ENCODE measurements around the gene PRKG1. TPM values are rescaled to one million over a fixed set of nuclear protein-coding genes. Genes with fewer than 3 reads are reported as not detected.

The PRKG1 gene
- total and polyA plus RNA-seq, 2 of the 8 experiments (the other 6 are each of a cell fraction or from before 2014, with no cell fraction given) = 4.2 to 15.2 TPM

DNA sequence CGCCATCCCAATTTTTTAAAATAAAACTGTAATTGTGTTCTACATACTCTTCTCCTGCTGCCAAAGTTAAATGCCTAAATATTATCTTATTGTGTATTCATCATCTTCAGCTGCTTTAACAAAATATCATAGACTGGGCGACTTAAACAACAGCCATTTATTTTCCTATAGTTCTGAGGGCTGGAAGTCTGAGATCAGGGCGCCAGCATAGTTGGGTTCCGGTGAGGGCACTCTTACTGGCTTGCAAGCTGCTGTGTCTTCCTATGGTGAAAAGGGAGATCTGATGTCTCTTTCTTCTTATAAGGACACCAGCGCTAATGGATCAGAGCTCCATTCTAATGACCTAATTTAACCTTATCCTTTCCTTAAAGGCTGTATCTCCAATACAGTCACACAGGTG, 594.8 kb downstream of the PRKG1 start:
- DNase-seq (ENCODE audit: low read depth in 1 of 2, low spot score in 2 of 2) = no peak
- Histone ChIP-seq H2BK12ac (ENCODE audit: low read depth, low read length) (no peak overlapping the region), H3K4me3 (ENCODE audit: extremely low read depth in 1 of 4, insufficient read depth in 2 of 4, low read depth in 3 of 4, low read length in 4 of 4) (no peak overlapping the region), H3K18ac (ENCODE audit: extremely low read depth, low read length) (no peak overlapping the region), H3K79me2 (ENCODE audit: control insufficient read depth in 1 of 2, insufficient read depth in 2 of 2, low read length in 2 of 2) (no peaks in the 10 kb centered on the region), H3K4ac (replicated peaks; ENCODE audit: insufficient read length, low read depth, low read length) (no peak overlapping the region), H2AFZ (ENCODE audit: low read length) (no peak overlapping the region), H3K4me2 (ENCODE audit: insufficient read depth in 1 of 2, low read depth in 2 of 2, low read length in 2 of 2) (no peak overlapping the region), H3K9me3 (ENCODE audit: insufficient read depth in 2 of 2, low read depth in 1 of 2, low read length in 1 of 2) (no peaks in the 10 kb centered on the region), H2BK120ac (replicated peaks; ENCODE audit: low read depth, low read length) (no peak overlapping the region), H4K91ac (replicated peaks; ENCODE audit: insufficient read length, low read length) (no peak overlapping the region), H2BK20ac (ENCODE audit: low read length) (no peak overlapping the region), H3K4me1 (replicated peaks in 1 of 4; ENCODE audit: control insufficient read depth in 3 of 4, insufficient read depth in 4 of 4, low read length in 3 of 4) (no peaks in the 10 kb centered on the region), H3K9ac (replicated peaks in 1 of 4; ENCODE audit: extremely low read depth in 1 of 4, low read depth in 3 of 4, low read length in 3 of 4) (no peak overlapping the region), H3K27ac (ENCODE audit: low read depth, low read length) (no peak overlapping the region), H4K20me1 (replicated peaks in 1 of 2; ENCODE audit: control insufficient read depth in 1 of 2, insufficient read depth in 2 of 2, low read length in 2 of 2) (no peaks in the 10 kb centered on the region), H2BK5ac (ENCODE audit: low read depth, low read length) (no peak overlapping the region), H4K8ac (ENCODE audit: extremely low read depth, insufficient read depth, low read length) (no peak overlapping the region), H3K14ac (ENCODE audit: insufficient read length) (no peak overlapping the region), H2AK5ac (ENCODE audit: low read depth, low read length) (no peak overlapping the region), H3K27me3 (replicated peaks in 1 of 4; ENCODE audit: control insufficient read depth in 3 of 4, extremely low read depth in 1 of 4, insufficient read depth in 3 of 4, low read length in 3 of 4) (no peaks in the 10 kb centered on the region), H2BK15ac (ENCODE audit: low read length) (no peak overlapping the region), H3K23me2 (ENCODE audit: low read depth, low read length) (no peaks in the 10 kb centered on the region), H3K56ac (replicated peaks; ENCODE audit: insufficient read length, low read depth, low read length) (no peak overlapping the region), H4K5ac (ENCODE audit: insufficient read length, low read depth, low read length) (no peak overlapping the region), H3K36me3 (ENCODE audit: control insufficient read depth in 2 of 4, insufficient read depth in 4 of 4, low read length in 3 of 4) (no peaks in the 10 kb centered on the region), H3K23ac (ENCODE audit: insufficient read length) (no peak overlapping the region), H3K79me1 (ENCODE audit: low read depth, low read length) (no peaks in the 10 kb centered on the region)
- whole genome bisulfite sequencing, 2 experiments (ENCODE audit: extremely low coverage in 1 of 2, insufficient coverage in 1 of 2, insufficient read length in 1 of 2, insufficient replicate concordance in 2 of 2, low coverage in 1 of 2, low lambda C conversion rate in 2 of 2, missing lambda C conversion rate in 1 of 2) = 90% methylated on average over 5 of the region's 5 CpGs; no CpG with 5 or more reads in 1 of the 2 experiments
- CTCF ChIA-PET (ENCODE audit: partially characterized antibody) = interaction anchor here (0.9 kb wide), 1 partner anchor 9 kb away, joined by 5 read pairs; no protein-coding TSS in a partner anchor
- no peak for TF ChIP-seq EZH2 (IDR thresholded peaks at IDR 0.05; ENCODE audit: low read depth, low read length, severe bottlenecking)
- no peak for TF ChIP-seq JUND (IDR thresholded peaks at IDR 0.05; ENCODE audit: low read length)
- TF ChIP-seq KDM1A (IDR thresholded peaks at IDR 0.05; ENCODE audit: borderline replicate concordance, low read length) = no peak
- no peak for TF ChIP-seq SRF (IDR thresholded peaks at IDR 0.05; ENCODE audit: low read depth, low read length)
- TF ChIP-seq CBX8 (IDR thresholded peaks at IDR 0.05; ENCODE audit: borderline replicate concordance, low read depth, low read length) = no peak
- no peak for TF ChIP-seq ZNF274 (IDR thresholded peaks at IDR 0.05; ENCODE audit: borderline replicate concordance, extremely low read depth, low read length)
- no peak for TF ChIP-seq TCF12 (IDR thresholded peaks at IDR 0.05; ENCODE audit: low read depth, low read length)
- no peak for TF ChIP-seq SIRT6 (IDR thresholded peaks at IDR 0.05; ENCODE audit: low read length)
- TF ChIP-seq SIX5 (IDR thresholded peaks at IDR 0.05; ENCODE audit: low read depth, low read length) = no peak
- TF ChIP-seq, protein P1, sequence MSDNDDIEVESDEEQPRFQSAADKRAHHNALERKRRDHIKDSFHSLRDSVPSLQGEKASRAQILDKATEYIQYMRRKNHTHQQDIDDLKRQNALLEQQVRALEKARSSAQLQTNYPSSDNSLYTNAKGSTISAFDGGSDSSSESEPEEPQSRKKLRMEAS (IDR thresholded peaks at IDR 0.05) = no peak
- TF ChIP-seq CTBP2 (IDR thresholded peaks at IDR 0.05; ENCODE audit: borderline replicate concordance, insufficient read depth, insufficient read length, low read length) = no peak
- POLR2A ChIA-PET (ENCODE audit: partially characterized antibody) = no interaction called here
- no peak for FAIRE-seq

Measured in H1 (cell line).